ENCODE measurements around the gene SH3BGRL3.

GRCh38 chr1:26315874-26316850 lies 36.3 kb downstream of the SH3BGRL3 start:
- TF ChIP-seq YY1 (IDR thresholded peaks at IDR 0.05; ENCODE audit: insufficient read depth, insufficient read length): no peak
- TF ChIP-seq ZNF274 (IDR thresholded peaks at IDR 0.05; ENCODE audit: low read depth, low read length): no peak
